OCI-LY7 (cell line): Measurements from ENCODE around the gene SMAP2. TPM values are rescaled to one million over a fixed set of nuclear protein-coding genes. Genes with fewer than 3 reads are reported as not detected.

Source experiments
- BruUV-seq: library from RNA; stranded (reverse); fragments of 400-500 nt; replicated peaks from 2 replicates; lab custom pipeline; 2021; lab: Mats Ljungman, UMichigan
- CTCF ChIA-PET: fragments of 300-600 bp; sonication (Branson Sonifier 250); formaldehyde crosslinking; loops from one replicate; lab custom pipeline; 2022; ENCODE audit warnings: antibody characterized with exemption; ENCODE audit not compliant: unreplicated experiment; lab: Charles Lee
- POLR2A ChIA-PET: fragments of 300-600 bp; sonication (Branson Sonifier 250); formaldehyde crosslinking; loops from one replicate; lab custom pipeline; 2022; ENCODE audit warnings: antibody characterized with exemption; lab: Charles Lee
- DNase-seq: peaks from one replicate; pipeline ENCODE4 v3.0.0-alpha.2; 2015; ENCODE audit warnings: low spot score
- H2AFZ ChIP-seq: fragments of 200-600 bp; sonication (generic), shearing (Covaris generic); 2 replicates; pipeline ENCODE4 v1.6.1; 2014; ENCODE audit warnings: mild to moderate bottlenecking, antibody characterized with exemption, low read length, moderate library complexity
- H3K27ac ChIP-seq: fragments of 200-600 bp; sonication (generic); 2 replicates; pipeline ENCODE4 v1.5.1; 2014; ENCODE audit warnings: mixed run types, low read depth, mild to moderate bottlenecking, moderate library complexity, low read length, inconsistent platforms; ENCODE audit not compliant: poor library complexity, severe bottlenecking
- H3K36me3 ChIP-seq: fragments of 200-600 bp; sonication (generic); 2 replicates; pipeline ENCODE4 v1.6.1; 2014; ENCODE audit warnings: mild to moderate bottlenecking, antibody characterized with exemption, low read length, moderate library complexity, mixed read lengths; ENCODE audit not compliant: insufficient read depth
- H3K4me1 ChIP-seq: fragments of 200-600 bp; sonication (generic); 2 replicates; pipeline ENCODE4 v1.5.1; 2014; ENCODE audit warnings: mild to moderate bottlenecking, low read length; ENCODE audit not compliant: insufficient read depth, poor library complexity, severe bottlenecking
- H3K4me2 ChIP-seq: fragments of 200-600 bp; sonication (generic); 2 replicates; pipeline ENCODE4 v1.6.1; 2014; ENCODE audit warnings: mild to moderate bottlenecking, low read length
- H3K4me3 ChIP-seq: fragments of 200-600 bp; sonication (generic); 2 replicates; pipeline ENCODE4 v1.5.1; 2014; ENCODE audit warnings: mild to moderate bottlenecking, low read depth, low read length; ENCODE audit not compliant: poor library complexity, severe bottlenecking
- H3K79me2 ChIP-seq: fragments of 200-600 bp; sonication (generic); 2 replicates; pipeline ENCODE4 v1.6.1; 2016; ENCODE audit warnings: low read depth, mild to moderate bottlenecking, low read length, moderate library complexity, mixed read lengths; ENCODE audit not compliant: insufficient read depth
- H3K9me2 ChIP-seq: fragments of 200-600 bp; sonication (generic); 2 replicates; pipeline ENCODE4 v1.6.1; 2016; ENCODE audit warnings: mild to moderate bottlenecking, low read length, mixed read lengths; ENCODE audit not compliant: insufficient read depth
- H3K9me3 ChIP-seq: fragments of 200-600 bp; sonication (generic); 2 replicates; pipeline ENCODE4 v1.6.1; 2014; ENCODE audit warnings: mild to moderate bottlenecking, mixed run types, low read length, mixed read lengths
- H4K20me1 ChIP-seq: fragments of 200-600 bp; sonication (generic); 2 replicates; pipeline ENCODE4 v1.6.1; 2014; ENCODE audit warnings: mild to moderate bottlenecking, antibody characterized with exemption, low read length, moderate library complexity, mixed read lengths; ENCODE audit not compliant: insufficient read depth
- CTCF ChIP-seq: fragments of 200-600 bp; sonication (generic); conservative IDR thresholded peaks from 2 replicates; pipeline ENCODE4 v1.5.1; 2014; ENCODE audit warnings: mild to moderate bottlenecking, antibody characterized with exemption, low read length, moderate library complexity, mixed read lengths
- EZH2phosphoT487 ChIP-seq: fragments of 200-600 bp; sonication (generic); IDR thresholded peaks from 2 replicates; pipeline ENCODE4 v1.6.1; 2018; ENCODE audit warnings: low read depth, borderline replicate concordance, mild to moderate bottlenecking, mixed run types, antibody characterized with exemption, low read length, moderate library complexity, mixed read lengths
- intact Hi-C: fragments of 100-400 bp; cut with micrococcal nuclease; formaldehyde crosslinking; loops from one replicate; pipeline ENCODE4 v1.10.0; 2022; ENCODE audit not compliant: unreplicated experiment
- total RNA-seq, 2 experiments: library from RNA; depleted of rRNA in 1 of 2; stranded (reverse); fragments of >200 nt in 1 of 2; shearing (Covaris generic) in 1 of 2; gene quantifications; 2 replicates each; pipeline ENCODE4 v1.2.3, GENCODE V29; 2014 to 2022

Gene SMAP2
- total RNA-seq, 2 experiments from 2014 or later = 50.3 to 105 TPM

GRCh38 chr1:40352126-40352525, 21.4 kb upstream of the SMAP2 start:
- H3K4me2 ChIP-seq = peak overlapping the region; percentile 12
- H3K9me3 ChIP-seq = peaks cover 4% of the 10 kb centered on the region; the same call in 1 of the 2 replicates
- peak overlapping the region; percentile 42 for H3K27ac ChIP-seq
- no peaks in the 10 kb centered on the region for H3K36me3 ChIP-seq
- H3K79me2 ChIP-seq = no peaks in the 10 kb centered on the region
- H2AFZ ChIP-seq = peak overlapping the region; percentile 20; the same call in 1 of the 2 replicates
- H3K4me3 ChIP-seq = no peak overlapping the region
- DNase-seq = peak; percentile 67
- POLR2A ChIA-PET = interaction anchor here (0.5 to 5.2 kb wide), 11 partner anchors 10 to 253 kb away, joined by 3 to 28 read pairs (median 4); partner anchors contain the start of gene SMAP2
- CTCF ChIA-PET = interaction anchor here (1.4 kb wide), 1 partner anchor 22 kb away, joined by 6 read pairs; the partner anchor contains the start of gene SMAP2
- peaks cover 52% of the 10 kb centered on the region for H3K4me1 ChIP-seq
- no TSS peak for BruUV-seq
- TF ChIP-seq EZH2phosphoT487 (no peak), CTCF (no peak)
- intact Hi-C loops = no loop called here
- H4K20me1 ChIP-seq = no peaks in the 10 kb centered on the region
- H3K9me2 ChIP-seq = no peaks in the 10 kb centered on the region

- Histone ChIP-seq H3K27ac (no peak overlapping the region), H3K9me3 (peaks cover 13% of the 10 kb centered on the region), H3K9me2 (no peaks in the 10 kb centered on the region), H3K4me2 (no peak overlapping the region), H3K4me1 (peaks cover 52% of the 10 kb centered on the region), H4K20me1 (no peaks in the 10 kb centered on the region), H2AFZ (peak overlapping the region; percentile 20; the same call in 1 of the 2 replicates), H3K36me3 (no peaks in the 10 kb centered on the region), H3K4me3 (no peak overlapping the region), H3K79me2 (no peaks in the 10 kb centered on the region)
- ChIA-PET CTCF (interaction anchor here (1.4 kb wide), 1 partner anchor 21 kb away, joined by 6 read pairs; the partner anchor contains the start of gene SMAP2), POLR2A (interaction anchor here (0.6 to 5.2 kb wide), 7 partner anchors 11 to 179 kb away, joined by 3 to 28 read pairs (median 6); no protein-coding TSS in a partner anchor)
- TF ChIP-seq EZH2phosphoT487 (no peak), CTCF (no peak)
- intact Hi-C loops = no loop called here
- no TSS peak for BruUV-seq
- DNase-seq = no peak
Measured at GRCh38 chr1:40353082-40353481, 20.4 kb upstream of the SMAP2 start.

- ChIA-PET POLR2A (interaction anchor here (0.7 to 1.5 kb wide), 3 partner anchors 16 to 28 kb away, joined by 3 to 5 read pairs (median 3); partner anchors contain the start of gene SMAP2), CTCF (no interaction called here)
- Histone ChIP-seq H2AFZ (no peak overlapping the region), H3K27ac (no peak overlapping the region), H3K36me3 (no peaks in the 10 kb centered on the region), H3K4me1 (peaks cover 22% of the 10 kb centered on the region), H3K79me2 (no peaks in the 10 kb centered on the region), H3K9me3 (peaks cover 13% of the 10 kb centered on the region), H3K4me2 (no peak overlapping the region), H3K9me2 (no peaks in the 10 kb centered on the region), H3K4me3 (no peak overlapping the region), H4K20me1 (no peaks in the 10 kb centered on the region)
- DNase-seq = no peak
- intact Hi-C loops = no loop called here
- TF ChIP-seq CTCF = no peak
- TF ChIP-seq EZH2phosphoT487 = no peak
- BruUV-seq = no TSS peak
Measured at GRCh38 chr1:40357625-40358024, 15.9 kb upstream of the SMAP2 start.
